Activated CD4-positive, alpha-beta memory T cell treated with anti-CD3 and anti-CD28 coated beads, Interleukin-2, amount 10 ng/mL, durations not matched to agents 7 days and 5 days (primary cell): ENCODE measurements around the gene ATIC. TPM values are rescaled to one million over a fixed set of nuclear protein-coding genes. Genes with fewer than 3 reads are reported as not detected.

Experiments
- CTCF ChIA-PET: fragments of 350-600 bp; sonication (Branson Sonifier 250); formaldehyde crosslinking; loops from one replicate; lab custom pipeline; 2021; ENCODE audit warnings: antibody characterized with exemption, inconsistent platforms; lab: Charles Lee
- POLR2A ChIA-PET: fragments of 350-600 bp; sonication (Branson Sonifier 250); formaldehyde crosslinking; loops from one replicate; lab custom pipeline; 2021; ENCODE audit warnings: antibody characterized with exemption; lab: Charles Lee
- DNase-seq: peaks from one replicate; pipeline ENCODE4 v3.0.0-alpha.2; 2020
- H3K27ac Mint-ChIP-seq: one replicate; pipeline ENCODE4 v1.8.0; 2021; ENCODE audit warnings: mild to moderate bottlenecking, mixed read lengths
- H3K27me3 Mint-ChIP-seq: one replicate; pipeline ENCODE4 v1.8.0; 2021; ENCODE audit warnings: mixed read lengths
- H3K36me3 Mint-ChIP-seq: one replicate; pipeline ENCODE4 v1.8.0; 2021; ENCODE audit warnings: low read depth, mixed read lengths
- H3K4me1 Mint-ChIP-seq: one replicate; pipeline ENCODE4 v1.8.0; 2021; ENCODE audit warnings: mixed read lengths
- H3K4me3 Mint-ChIP-seq: one replicate; pipeline ENCODE4 v1.8.0; 2021; ENCODE audit warnings: mild to moderate bottlenecking, mixed read lengths
- H3K9me3 Mint-ChIP-seq: one replicate; pipeline ENCODE4 v1.8.0; 2021; ENCODE audit warnings: mixed read lengths
- total RNA-seq, 2 experiments: library from RNA; stranded (reverse); gene quantifications; one replicate each; pipeline ENCODE4 v1.2.3, GENCODE V29; 2021

Gene ATIC
- total RNA-seq, 2 experiments from 2014 or later = 129 to 140 TPM

- no peaks in the 10 kb centered on the region for H3K4me1 Mint-ChIP-seq
- no peak for DNase-seq
- ChIA-PET POLR2A (no interaction called here), CTCF (no interaction called here)
- H3K9me3 Mint-ChIP-seq = peaks cover 3% of the 10 kb centered on the region
- H3K36me3 Mint-ChIP-seq = peaks cover 12% of the 10 kb centered on the region
- H3K4me3 Mint-ChIP-seq = no peak overlapping the region
- H3K27me3 Mint-ChIP-seq = no peaks in the 10 kb centered on the region
- H3K27ac Mint-ChIP-seq = no peak overlapping the region
Measured at GRCh38 chr2:215376103-215376780, 64.4 kb downstream of the ATIC start.

GRCh38 chr2:215377283-215377682 lies 65.4 kb downstream of the ATIC start:
- H3K9me3 Mint-ChIP-seq = peaks cover 3% of the 10 kb centered on the region
- no peaks in the 10 kb centered on the region for H3K4me1 Mint-ChIP-seq
- POLR2A ChIA-PET = no interaction called here
- H3K4me3 Mint-ChIP-seq = no peak overlapping the region
- H3K36me3 Mint-ChIP-seq = peaks cover 9% of the 10 kb centered on the region
- DNase-seq = no peak
- no peak overlapping the region for H3K27ac Mint-ChIP-seq
- CTCF ChIA-PET = no interaction called here
- no peaks in the 10 kb centered on the region for H3K27me3 Mint-ChIP-seq

- H3K27me3 Mint-ChIP-seq = no peaks in the 10 kb centered on the region
- peaks cover 3% of the 10 kb centered on the region for H3K9me3 Mint-ChIP-seq
- ChIA-PET POLR2A (no interaction called here), CTCF (interaction anchor here (0.6 kb wide), 1 partner anchor 108 kb away, joined by 3 read pairs; no protein-coding TSS in a partner anchor)
- no peak overlapping the region for H3K27ac Mint-ChIP-seq
- H3K36me3 Mint-ChIP-seq = peaks cover 9% of the 10 kb centered on the region
- H3K4me3 Mint-ChIP-seq = no peak overlapping the region
- no peak for DNase-seq
- no peaks in the 10 kb centered on the region for H3K4me1 Mint-ChIP-seq
Measured at GRCh38 chr2:215378045-215378444, 66.2 kb downstream of the ATIC start.

- Mint-ChIP-seq H3K9me3 (peaks cover 2% of the 10 kb centered on the region), H3K27ac (no peak overlapping the region), H3K27me3 (no peaks in the 10 kb centered on the region), H3K36me3 (peaks cover 6% of the 10 kb centered on the region), H3K4me1 (no peaks in the 10 kb centered on the region), H3K4me3 (no peak overlapping the region)
- ChIA-PET POLR2A (no interaction called here), CTCF (no interaction called here)
- DNase-seq = no peak
Measured at GRCh38 chr2:215379039-215379438, 67.2 kb downstream of the ATIC start.

GRCh38 chr2:215379948-215380347 lies 68.1 kb downstream of the ATIC start:
- ChIA-PET POLR2A (no interaction called here), CTCF (no interaction called here)
- Mint-ChIP-seq H3K4me1 (no peaks in the 10 kb centered on the region), H3K4me3 (no peak overlapping the region), H3K9me3 (no peaks in the 10 kb centered on the region), H3K27ac (no peak overlapping the region), H3K36me3 (no peaks in the 10 kb centered on the region), H3K27me3 (no peaks in the 10 kb centered on the region)
- no peak for DNase-seq

- no peak for DNase-seq
- H3K4me3 Mint-ChIP-seq = no peak overlapping the region
- no peaks in the 10 kb centered on the region for H3K27me3 Mint-ChIP-seq
- no peaks in the 10 kb centered on the region for H3K36me3 Mint-ChIP-seq
- no peaks in the 10 kb centered on the region for H3K9me3 Mint-ChIP-seq
- CTCF ChIA-PET = no interaction called here
- H3K4me1 Mint-ChIP-seq = no peaks in the 10 kb centered on the region
- POLR2A ChIA-PET = no interaction called here
- no peak overlapping the region for H3K27ac Mint-ChIP-seq
Measured at GRCh38 chr2:215380699-215381098, 68.8 kb downstream of the ATIC start.

- ChIA-PET CTCF (no interaction called here), POLR2A (no interaction called here)
- Mint-ChIP-seq H3K4me1 (no peaks in the 10 kb centered on the region), H3K4me3 (no peak overlapping the region), H3K9me3 (no peaks in the 10 kb centered on the region), H3K36me3 (no peaks in the 10 kb centered on the region), H3K27ac (no peak overlapping the region), H3K27me3 (no peaks in the 10 kb centered on the region)
- no peak for DNase-seq
Measured at GRCh38 chr2:215382011-215382410, 70.2 kb downstream of the ATIC start.

GRCh38 chr2:215382480-215382879 lies 70.6 kb downstream of the ATIC start:
- no peak overlapping the region for H3K27ac Mint-ChIP-seq

GRCh38 chr2:215383652-215384279 lies 71.9 kb downstream of the ATIC start:
- CTCF ChIA-PET = no interaction called here

More at GRCh38 chr2:215382480-215382879, 70.6 kb downstream of the ATIC start:
- Mint-ChIP-seq H3K9me3 (no peaks in the 10 kb centered on the region), H3K4me1 (no peaks in the 10 kb centered on the region), H3K4me3 (no peak overlapping the region), H3K36me3 (no peaks in the 10 kb centered on the region), H3K27me3 (no peaks in the 10 kb centered on the region)
- no peak for DNase-seq
- ChIA-PET POLR2A (no interaction called here), CTCF (no interaction called here)

GRCh38 chr2:215384710-215385109 lies 72.9 kb downstream of the ATIC start:
- CTCF ChIA-PET = no interaction called here
- H3K27me3 Mint-ChIP-seq = no peaks in the 10 kb centered on the region
- H3K27ac Mint-ChIP-seq = no peak overlapping the region
- no peaks in the 10 kb centered on the region for H3K4me1 Mint-ChIP-seq
- no peak for DNase-seq
- no peak overlapping the region for H3K4me3 Mint-ChIP-seq
- POLR2A ChIA-PET = no interaction called here
- no peaks in the 10 kb centered on the region for H3K36me3 Mint-ChIP-seq
- H3K9me3 Mint-ChIP-seq = no peaks in the 10 kb centered on the region

More at GRCh38 chr2:215383652-215384279, 71.9 kb downstream of the ATIC start:
- no peak for DNase-seq
- H3K36me3 Mint-ChIP-seq = no peaks in the 10 kb centered on the region
- H3K27ac Mint-ChIP-seq = no peak overlapping the region
- no peaks in the 10 kb centered on the region for H3K9me3 Mint-ChIP-seq
- H3K4me3 Mint-ChIP-seq = no peak overlapping the region
- POLR2A ChIA-PET = no interaction called here
- H3K27me3 Mint-ChIP-seq = no peaks in the 10 kb centered on the region
- H3K4me1 Mint-ChIP-seq = no peaks in the 10 kb centered on the region

GRCh38 chr2:215386566-215386965 lies 74.7 kb downstream of the ATIC start:
- CTCF ChIA-PET = interaction anchor here (0.6 kb wide), 2 partner anchors 21 to 22 kb away, joined by 3 to 4 read pairs; no protein-coding TSS in a partner anchor

GRCh38 chr2:215388002-215388728 lies 76.3 kb downstream of the ATIC start:
- POLR2A ChIA-PET = no interaction called here
- no peak overlapping the region for H3K27ac Mint-ChIP-seq

More at GRCh38 chr2:215386566-215386965, 74.7 kb downstream of the ATIC start:
- Mint-ChIP-seq H3K36me3 (no peaks in the 10 kb centered on the region), H3K4me3 (no peak overlapping the region), H3K4me1 (no peaks in the 10 kb centered on the region), H3K9me3 (no peaks in the 10 kb centered on the region), H3K27ac (no peak overlapping the region), H3K27me3 (no peaks in the 10 kb centered on the region)
- no peak for DNase-seq
- POLR2A ChIA-PET = no interaction called here

GRCh38 chr2:215390550-215390913 lies 78.7 kb downstream of the ATIC start:
- POLR2A ChIA-PET = no interaction called here
- Mint-ChIP-seq H3K4me3 (no peak overlapping the region), H3K4me1 (no peaks in the 10 kb centered on the region), H3K9me3 (no peaks in the 10 kb centered on the region), H3K27me3 (no peaks in the 10 kb centered on the region), H3K27ac (no peak overlapping the region), H3K36me3 (no peaks in the 10 kb centered on the region)
- no peak for DNase-seq
- CTCF ChIA-PET = interaction anchor here (1.0 kb wide), 1 partner anchor 120 kb away, joined by 3 read pairs; no protein-coding TSS in a partner anchor

More at GRCh38 chr2:215388002-215388728, 76.3 kb downstream of the ATIC start:
- H3K9me3 Mint-ChIP-seq = no peaks in the 10 kb centered on the region
- CTCF ChIA-PET = no interaction called here
- no peaks in the 10 kb centered on the region for H3K27me3 Mint-ChIP-seq
- H3K4me1 Mint-ChIP-seq = no peaks in the 10 kb centered on the region
- no peaks in the 10 kb centered on the region for H3K36me3 Mint-ChIP-seq
- H3K4me3 Mint-ChIP-seq = no peak overlapping the region
- no peak for DNase-seq
